A549 (cell line): ENCODE data around the gene CACNG6.

Experiments used
- CEBPB ChIP-seq, 2 experiments: fragments of >200 bp in 1 of 2; sonication (Bioruptor Twin) in 1 of 2; formaldehyde crosslinking in 1 of 2; IDR thresholded peaks; 2 replicates each; pipeline ENCODE4 v1.6.1; 2012 to 2016
- SMC3 ChIP-seq: fragments of >200 bp; sonication (Bioruptor Twin); formaldehyde crosslinking; IDR thresholded peaks from 3 replicates; pipeline ENCODE4 v1.6.1; 2018; ENCODE audit warnings: inconsistent platforms
- TF ChIP-seq, protein P1 (sequence below): fragments of 450-650 bp; IDR thresholded peaks from 2 replicates; pipeline ENCODE4 v1.6.1; 2014; ENCODE audit warnings: antibody characterized with exemption
- TF ChIP-seq, protein P2 (sequence below): fragments of >200 bp; sonication (Bioruptor Twin); formaldehyde crosslinking; IDR thresholded peaks from 3 replicates; pipeline ENCODE4 v1.5.1; 2016

DNA sequence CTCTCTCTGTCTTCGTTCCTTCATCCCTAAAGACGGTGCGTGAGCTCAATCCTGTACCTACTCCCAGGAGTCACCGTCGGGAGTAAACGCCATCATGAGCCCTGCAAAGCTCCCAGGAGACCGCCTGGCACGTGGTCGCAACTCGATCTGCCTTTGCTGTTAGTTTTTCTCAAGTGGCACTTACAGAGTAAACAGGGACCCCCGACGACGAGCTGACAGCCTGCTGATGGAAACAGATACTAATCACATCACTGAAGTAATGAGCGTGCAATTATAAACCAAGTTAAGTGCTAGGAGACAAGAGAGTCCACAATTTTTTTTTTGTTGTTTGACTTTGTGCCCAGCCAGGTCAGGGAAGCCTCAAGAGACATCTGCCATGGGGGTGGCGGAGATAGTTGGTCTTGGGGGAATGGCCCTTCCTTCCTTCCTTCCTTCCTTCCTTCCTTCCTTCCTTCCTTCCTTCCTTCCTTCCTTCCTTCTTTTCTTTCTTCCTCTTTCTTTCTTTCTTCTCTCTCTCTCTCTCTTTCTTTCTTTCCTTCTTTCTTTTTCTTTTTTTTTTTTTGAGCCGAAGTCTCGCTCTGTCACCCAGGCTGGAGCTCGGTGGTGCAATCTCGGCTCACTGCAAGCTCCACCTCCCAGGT is 23.6 kb downstream of the CACNG6 start:
- TF ChIP-seq CEBPB (IDR thresholded peaks at IDR 0.05) (no peak), SMC3 (no peak)
- TF ChIP-seq, protein P1, sequence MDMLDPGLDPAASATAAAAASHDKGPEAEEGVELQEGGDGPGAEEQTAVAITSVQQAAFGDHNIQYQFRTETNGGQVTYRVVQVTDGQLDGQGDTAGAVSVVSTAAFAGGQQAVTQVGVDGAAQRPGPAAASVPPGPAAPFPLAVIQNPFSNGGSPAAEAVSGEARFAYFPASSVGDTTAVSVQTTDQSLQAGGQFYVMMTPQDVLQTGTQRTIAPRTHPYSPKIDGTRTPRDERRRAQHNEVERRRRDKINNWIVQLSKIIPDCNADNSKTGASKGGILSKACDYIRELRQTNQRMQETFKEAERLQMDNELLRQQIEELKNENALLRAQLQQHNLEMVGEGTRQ, result no peak
- TF ChIP-seq, protein P2, sequence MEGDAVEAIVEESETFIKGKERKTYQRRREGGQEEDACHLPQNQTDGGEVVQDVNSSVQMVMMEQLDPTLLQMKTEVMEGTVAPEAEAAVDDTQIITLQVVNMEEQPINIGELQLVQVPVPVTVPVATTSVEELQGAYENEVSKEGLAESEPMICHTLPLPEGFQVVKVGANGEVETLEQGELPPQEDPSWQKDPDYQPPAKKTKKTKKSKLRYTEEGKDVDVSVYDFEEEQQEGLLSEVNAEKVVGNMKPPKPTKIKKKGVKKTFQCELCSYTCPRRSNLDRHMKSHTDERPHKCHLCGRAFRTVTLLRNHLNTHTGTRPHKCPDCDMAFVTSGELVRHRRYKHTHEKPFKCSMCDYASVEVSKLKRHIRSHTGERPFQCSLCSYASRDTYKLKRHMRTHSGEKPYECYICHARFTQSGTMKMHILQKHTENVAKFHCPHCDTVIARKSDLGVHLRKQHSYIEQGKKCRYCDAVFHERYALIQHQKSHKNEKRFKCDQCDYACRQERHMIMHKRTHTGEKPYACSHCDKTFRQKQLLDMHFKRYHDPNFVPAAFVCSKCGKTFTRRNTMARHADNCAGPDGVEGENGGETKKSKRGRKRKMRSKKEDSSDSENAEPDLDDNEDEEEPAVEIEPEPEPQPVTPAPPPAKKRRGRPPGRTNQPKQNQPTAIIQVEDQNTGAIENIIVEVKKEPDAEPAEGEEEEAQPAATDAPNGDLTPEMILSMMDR, result no peak
